AG04450 (cell line): Measurements from ENCODE around the gene CHIC2. TPM values are rescaled to one million over a fixed set of nuclear protein-coding genes. Genes with fewer than 3 reads are reported as not detected.

ENCODE experiments used
- CTCF ChIA-PET: fragments of 300-600, 350-600 bp; formaldehyde crosslinking; extraction: SDS; loops from one replicate; lab custom pipeline; 2022; ENCODE audit warnings: antibody characterized with exemption, inconsistent platforms; lab: Charles Lee
- POLR2A ChIA-PET: fragments of 350-600 bp; formaldehyde crosslinking; extraction: SDS; loops from one replicate; lab custom pipeline; 2021; ENCODE audit warnings: antibody characterized with exemption, inconsistent platforms; lab: Yijun Ruan, JAX
- DNase-seq: peaks from one replicate; pipeline ENCODE4 v3.0.0-alpha.2; 2011; ENCODE audit warnings: low read depth, low spot score
- H3K27ac ChIP-seq: one replicate; pipeline ENCODE4 v1.5.1; 2012; ENCODE audit warnings: low read depth, low read length, control low read depth
- H3K27me3 ChIP-seq: one replicate; pipeline ENCODE4 v1.6.0; 2012; ENCODE audit warnings: low read length; ENCODE audit not compliant: control insufficient read depth, insufficient read depth
- H3K4me3 ChIP-seq: 2 replicates; pipeline ENCODE4 v1.5.1; 2011; ENCODE audit warnings: mild to moderate bottlenecking, low read depth, low read length, control low read depth
- H3K9me3 ChIP-seq: 2 replicates; pipeline ENCODE4 v1.5.1; 2012; ENCODE audit warnings: low read length; ENCODE audit not compliant: control insufficient read depth, insufficient read depth
- CTCF ChIP-seq: IDR thresholded peaks from 2 replicates; pipeline ENCODE4 v1.5.1; 2011; ENCODE audit warnings: low read depth, low read length, control low read depth, inconsistent platforms
- polyA plus RNA-seq: library from polyadenylated mRNA; depleted of rRNA; stranded (reverse); fragments of >200 nt; gene quantifications from 2 replicates; pipeline ENCODE4 v1.2.3, GENCODE V29; 2011

CHIC2 gene
- polyA plus RNA-seq, 1 experiment, result 32.6 TPM

- ChIA-PET POLR2A (interaction anchor here (0.6 kb wide), 1 partner anchor 151 kb away, joined by 3 read pairs; no protein-coding TSS in a partner anchor), CTCF (no interaction called here)
- H3K9me3 ChIP-seq, result no peaks in the 10 kb centered on the region
- no peak for DNase-seq
- H3K27ac ChIP-seq, result no peak overlapping the region
- TF ChIP-seq CTCF, result no peak
- H3K4me3 ChIP-seq, result no peak overlapping the region
- H3K27me3 ChIP-seq, result no peaks in the 10 kb centered on the region
Observed at GRCh38 chr4:54074381-54074780, 10.0 kb upstream of the CHIC2 start.

DNA sequence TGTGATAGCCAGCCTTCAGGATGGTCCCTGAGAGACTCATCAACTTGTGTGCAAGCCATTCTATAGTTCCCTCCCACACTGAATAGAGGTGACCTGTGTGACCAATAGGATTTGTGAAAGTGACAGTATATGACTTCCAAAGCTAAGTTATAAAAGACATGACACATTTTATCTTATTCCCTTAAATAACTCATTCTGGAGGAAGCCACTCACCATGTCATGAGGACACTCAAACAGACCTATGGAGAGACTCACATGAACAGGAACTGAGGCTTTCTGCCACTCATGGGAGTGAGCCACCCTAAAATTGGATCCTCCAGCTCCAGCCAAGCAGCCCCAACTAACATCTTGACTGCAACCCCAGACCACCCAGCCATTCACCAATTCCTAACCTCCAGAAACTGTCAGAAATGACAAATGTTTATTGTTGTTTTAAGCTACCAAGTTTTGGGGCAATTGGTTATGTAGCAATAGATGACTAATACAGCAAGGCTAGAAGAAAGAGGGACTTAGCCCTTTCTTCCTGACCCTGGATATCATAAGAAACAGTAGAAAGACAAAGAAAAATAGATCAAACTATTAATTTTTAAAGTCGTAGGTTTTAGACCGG, 9.0 kb upstream of the CHIC2 start:
- no peaks in the 10 kb centered on the region for H3K9me3 ChIP-seq
- TF ChIP-seq CTCF, result no peak
- ChIA-PET CTCF (interaction anchor here (0.6 kb wide), 1 partner anchor 161 kb away, joined by 3 read pairs; no protein-coding TSS in a partner anchor), POLR2A (interaction anchor here (1.4 kb wide), 1 partner anchor 12 kb away, joined by 3 read pairs; no protein-coding TSS in a partner anchor)
- no peaks in the 10 kb centered on the region for H3K27me3 ChIP-seq
- no peak overlapping the region for H3K27ac ChIP-seq
- no peak overlapping the region for H3K4me3 ChIP-seq
- DNase-seq, result no peak

GRCh38 chr4:54067166-54067565, 2.8 kb upstream of the CHIC2 start:
- POLR2A ChIA-PET, result interaction anchor here (0.7 kb wide), 1 partner anchor 44 kb away, joined by 5 read pairs; no protein-coding TSS in a partner anchor
- Histone ChIP-seq H3K27ac (no peak overlapping the region), H3K9me3 (peaks cover 4% of the 10 kb centered on the region; the same call in 1 of the 2 replicates), H3K4me3 (no peak overlapping the region), H3K27me3 (no peaks in the 10 kb centered on the region)
- CTCF ChIA-PET, result interaction anchor here (1.2 to 1.5 kb wide), 3 partner anchors 137 to 167 kb away, joined by 3 to 6 read pairs (median 3); no protein-coding TSS in a partner anchor
- DNase-seq, result no peak
- TF ChIP-seq CTCF, result no peak

DNA sequence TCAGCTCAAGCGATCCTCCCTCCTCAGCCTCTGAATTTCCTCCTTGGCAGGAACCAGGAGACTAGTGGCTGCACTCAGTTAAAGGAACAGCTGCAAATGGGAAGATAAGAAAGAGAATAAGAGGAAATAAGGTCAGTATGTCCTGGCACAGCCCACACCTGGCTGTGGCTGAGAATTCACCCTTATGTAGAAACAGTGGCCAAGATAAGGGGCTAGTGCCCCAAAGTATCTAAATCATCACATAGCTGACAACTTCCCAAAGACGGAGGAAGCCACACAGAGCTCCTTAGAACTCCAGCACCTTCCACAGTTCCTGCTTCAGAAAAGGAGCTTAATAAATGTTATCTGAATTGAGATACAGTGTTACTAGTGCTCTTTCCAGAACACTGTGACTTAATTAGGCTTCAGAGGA, 2.3 kb upstream of the CHIC2 start:
- TF ChIP-seq CTCF, result no peak
- H3K9me3 ChIP-seq, result peaks cover 4% of the 10 kb centered on the region; the same call in 1 of the 2 replicates
- CTCF ChIA-PET, result interaction anchor here (1.2 to 1.4 kb wide), 2 partner anchors 137 to 168 kb away, joined by 3 to 6 read pairs; no protein-coding TSS in a partner anchor
- H3K27me3 ChIP-seq, result no peaks in the 10 kb centered on the region
- H3K27ac ChIP-seq, result peak overlapping the region; percentile 12
- POLR2A ChIA-PET, result interaction anchor here (0.5 to 0.7 kb wide), 2 partner anchors 43 to 162 kb away, joined by 5 read pairs; partner anchors contain the start of gene PDGFRA
- H3K4me3 ChIP-seq, result no peak overlapping the region
- no peak for DNase-seq

- Histone ChIP-seq H3K27ac (no peak overlapping the region), H3K4me3 (no peak overlapping the region), H3K27me3 (no peaks in the 10 kb centered on the region), H3K9me3 (peaks cover 4% of the 10 kb centered on the region; the same call in 1 of the 2 replicates)
- ChIA-PET POLR2A (no interaction called here), CTCF (interaction anchor here (1.2 to 1.4 kb wide), 2 partner anchors 136 to 168 kb away, joined by 3 to 6 read pairs; no protein-coding TSS in a partner anchor)
- no peak for DNase-seq
- TF ChIP-seq CTCF, result no peak
Observed at GRCh38 chr4:54066088-54066415, 1.6 kb upstream of the CHIC2 start.
